H1 (cell line): Measurements from ENCODE around the gene CAPN7.

Source experiments
- CBX5 ChIP-seq: fragments of 300-800, 300-1000 bp; sonication (generic); IDR thresholded peaks from 2 replicates; pipeline ENCODE4 v1.7.1; 2016; ENCODE audit warnings: antibody characterized with exemption, low read length, low read depth
- CEBPB ChIP-seq: IDR thresholded peaks from 2 replicates; pipeline ENCODE4 v1.6.1; 2012; ENCODE audit warnings: low read depth, low read length
- CREB1 ChIP-seq: IDR thresholded peaks from 2 replicates; pipeline ENCODE4 v1.6.1; 2012; ENCODE audit warnings: inconsistent platforms
- EGR1 ChIP-seq: IDR thresholded peaks from 2 replicates; pipeline ENCODE4 v1.6.1; 2011; ENCODE audit warnings: low read depth, low read length, borderline replicate concordance
- POLR2A ChIP-seq, 2 experiments: IDR thresholded peaks; 1 replicate in 1 of 2; 2 replicates in 1 of 2; pipeline ENCODE4 v1.6.1; 2011; ENCODE audit warnings: low read depth in 2 of 2, low read length in 2 of 2, mild to moderate bottlenecking in 2 of 2; ENCODE audit errors: control extremely low read depth in 1 of 2
- POLR2AphosphoS5 ChIP-seq: IDR thresholded peaks from 2 replicates; pipeline ENCODE4 v1.6.1; 2011; ENCODE audit warnings: low read depth, low read length
- POU5F1 ChIP-seq: IDR thresholded peaks from 2 replicates; pipeline ENCODE4 v1.6.1; 2011; ENCODE audit warnings: low read depth, mild to moderate bottlenecking, low read length, moderate library complexity
- RNF2 ChIP-seq: fragments of 200-900, 300-1000 bp; sonication (generic); IDR thresholded peaks from 2 replicates; pipeline ENCODE4 v1.7.1; 2016; ENCODE audit warnings: borderline replicate concordance, low read depth, mild to moderate bottlenecking, antibody characterized with exemption, low read length; ENCODE audit not compliant: poor library complexity, severe bottlenecking; ENCODE audit errors: missing control alignments
- SIN3A ChIP-seq, 2 experiments: IDR thresholded peaks in 1 of 2; conservative IDR thresholded peaks in 1 of 2; 2 replicates each; pipeline ENCODE4 v1.6.1; 2011 to 2012; ENCODE audit warnings: low read length in 2 of 2, improper control_type of control experiment in 1 of 2, low read depth in 1 of 2, mild to moderate bottlenecking in 1 of 2
- SP1 ChIP-seq: IDR thresholded peaks from 2 replicates; pipeline ENCODE4 v1.6.1; 2011; ENCODE audit warnings: low read depth, low read length
- ZNF274 ChIP-seq: IDR thresholded peaks from 2 replicates; pipeline ENCODE4 v1.7.0; 2012; ENCODE audit warnings: low read length, borderline replicate concordance; ENCODE audit errors: extremely low read depth
- TF ChIP-seq, protein P1 (sequence below), 3 experiments: IDR thresholded peaks; 1 replicate in 2 of 3; 2 replicates in 1 of 3; pipeline versions ENCODE4 v1.5.1 to v1.6.1; 2011; ENCODE audit warnings: low read length in 3 of 3, mild to moderate bottlenecking in 3 of 3, inconsistent platforms in 2 of 3, low read depth in 1 of 3, moderate library complexity in 1 of 3; ENCODE audit not compliant: insufficient read depth in 1 of 3; ENCODE audit errors: control extremely low read depth in 1 of 3
- TF ChIP-seq, protein P2 (sequence below): IDR thresholded peaks from 2 replicates; pipeline ENCODE4 v1.6.1; 2011; ENCODE audit warnings: low read length, improper control_type of control experiment

DNA sequence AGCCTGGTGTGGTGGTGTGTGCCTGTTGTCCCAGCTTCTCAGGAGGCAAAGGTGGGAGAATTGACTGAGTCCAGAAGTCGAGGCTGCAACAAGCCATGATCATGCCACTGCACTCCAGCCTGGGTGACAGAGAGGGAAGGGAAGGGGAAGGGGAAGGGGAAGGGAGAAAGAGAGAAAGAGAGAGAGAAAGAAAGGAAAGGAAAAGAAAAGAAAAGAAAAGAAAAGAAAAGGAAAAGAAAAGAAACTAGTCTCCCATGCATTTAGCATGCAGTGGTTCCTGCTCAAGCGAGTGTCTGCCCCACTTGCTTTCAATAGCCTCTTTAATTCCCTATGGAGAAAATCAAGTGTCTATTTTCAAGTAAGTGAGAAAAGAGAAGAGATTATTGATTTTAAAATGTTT, 20.6 kb upstream of the CAPN7 start:
- TF ChIP-seq SIN3A (conservative IDR thresholded peaks at IDR 0.05 in 1 of 2, IDR thresholded peaks at IDR 0.05 in 1 of 2; ENCODE audit: low read depth in 1 of 2, low read length in 2 of 2) (no peak), EGR1 (no peak), SP1 (no peak), CBX5 (no peak), CEBPB (no peak), ZNF274 (no peak), CREB1 (no peak), POLR2AphosphoS5 (no peak), RNF2 (no peak), POLR2A (IDR thresholded peaks at IDR 0.05; ENCODE audit: control extremely low read depth in 1 of 2, low read depth in 2 of 2, low read length in 2 of 2) (no peak), POU5F1 (no peak)
- TF ChIP-seq, protein P1, sequence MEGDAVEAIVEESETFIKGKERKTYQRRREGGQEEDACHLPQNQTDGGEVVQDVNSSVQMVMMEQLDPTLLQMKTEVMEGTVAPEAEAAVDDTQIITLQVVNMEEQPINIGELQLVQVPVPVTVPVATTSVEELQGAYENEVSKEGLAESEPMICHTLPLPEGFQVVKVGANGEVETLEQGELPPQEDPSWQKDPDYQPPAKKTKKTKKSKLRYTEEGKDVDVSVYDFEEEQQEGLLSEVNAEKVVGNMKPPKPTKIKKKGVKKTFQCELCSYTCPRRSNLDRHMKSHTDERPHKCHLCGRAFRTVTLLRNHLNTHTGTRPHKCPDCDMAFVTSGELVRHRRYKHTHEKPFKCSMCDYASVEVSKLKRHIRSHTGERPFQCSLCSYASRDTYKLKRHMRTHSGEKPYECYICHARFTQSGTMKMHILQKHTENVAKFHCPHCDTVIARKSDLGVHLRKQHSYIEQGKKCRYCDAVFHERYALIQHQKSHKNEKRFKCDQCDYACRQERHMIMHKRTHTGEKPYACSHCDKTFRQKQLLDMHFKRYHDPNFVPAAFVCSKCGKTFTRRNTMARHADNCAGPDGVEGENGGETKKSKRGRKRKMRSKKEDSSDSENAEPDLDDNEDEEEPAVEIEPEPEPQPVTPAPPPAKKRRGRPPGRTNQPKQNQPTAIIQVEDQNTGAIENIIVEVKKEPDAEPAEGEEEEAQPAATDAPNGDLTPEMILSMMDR (IDR thresholded peaks at IDR 0.05; ENCODE audit: control extremely low read depth in 1 of 3, insufficient read depth in 1 of 3, low read depth in 1 of 3, low read length in 3 of 3), result no peak
- TF ChIP-seq, protein P2, sequence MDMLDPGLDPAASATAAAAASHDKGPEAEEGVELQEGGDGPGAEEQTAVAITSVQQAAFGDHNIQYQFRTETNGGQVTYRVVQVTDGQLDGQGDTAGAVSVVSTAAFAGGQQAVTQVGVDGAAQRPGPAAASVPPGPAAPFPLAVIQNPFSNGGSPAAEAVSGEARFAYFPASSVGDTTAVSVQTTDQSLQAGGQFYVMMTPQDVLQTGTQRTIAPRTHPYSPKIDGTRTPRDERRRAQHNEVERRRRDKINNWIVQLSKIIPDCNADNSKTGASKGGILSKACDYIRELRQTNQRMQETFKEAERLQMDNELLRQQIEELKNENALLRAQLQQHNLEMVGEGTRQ, result no peak
